ENCODE measurements around the gene EIF3D.
"Not testable (repeated sequence)": the region's sequence is repeated elsewhere in the genome, so short reads cannot be mapped to it uniquely, and the experiment has no call there.

EIF3D gene

GRCh38 chr22:36549033-36549432 is 20.1 kb upstream of the EIF3D start:
- DNase-seq = no peak

- no peak for DNase-seq
Measured at GRCh38 chr22:36548606-36549005, 19.6 kb upstream of the EIF3D start.

GRCh38 chr22:36546932-36547331 is 18.0 kb upstream of the EIF3D start:
- peak; percentile 9 for DNase-seq

GRCh38 chr22:36546092-36546804 is 17.3 kb upstream of the EIF3D start:
- peak; percentile 64 for DNase-seq

- DNase-seq = no peak
Measured at GRCh38 chr22:36544107-36544620, 15.2 kb upstream of the EIF3D start.

GRCh38 chr22:36541831-36542411 is 13.0 kb upstream of the EIF3D start:
- peak; percentile 70 for DNase-seq

GRCh38 chr22:36540867-36541642 is 12.1 kb upstream of the EIF3D start:
- no peak for DNase-seq

- DNase-seq = no peak
Measured at GRCh38 chr22:36538529-36538928, 9.6 kb upstream of the EIF3D start.

- no peak for DNase-seq
Measured at GRCh38 chr22:36536717-36537116, 7.8 kb upstream of the EIF3D start.

GRCh38 chr22:36533320-36533719 is 4.4 kb upstream of the EIF3D start:
- not testable (repeated sequence) for DNase-seq

- no peak for DNase-seq
Measured at GRCh38 chr22:36532466-36532865, 3.5 kb upstream of the EIF3D start.

GRCh38 chr22:36528341-36528740 is 625 bp downstream of the EIF3D start:
- DNase-seq = peak; percentile 29

- no peak for DNase-seq
Measured at GRCh38 chr22:36522662-36523061, 6.3 kb downstream of the EIF3D start.

- no peak for DNase-seq
Measured at GRCh38 chr22:36520423-36520822, 8.5 kb downstream of the EIF3D start.

- not testable (repeated sequence) for DNase-seq
Measured at GRCh38 chr22:36519906-36520305, 9.1 kb downstream of the EIF3D start.

- DNase-seq = no peak
Measured at GRCh38 chr22:36514766-36515165, 14.2 kb downstream of the EIF3D start.

GRCh38 chr22:36512991-36513390 is 16.0 kb downstream of the EIF3D start:
- DNase-seq = no peak

GRCh38 chr22:36512333-36512732 is 16.6 kb downstream of the EIF3D start:
- DNase-seq = no peak

GRCh38 chr22:36510966-36511881 is 17.7 kb downstream of the EIF3D start:
- DNase-seq = peak; percentile 53

GRCh38 chr22:36510384-36510783 is 18.6 kb downstream of the EIF3D start:
- no peak for DNase-seq

- no peak for DNase-seq
Measured at GRCh38 chr22:36507518-36508010, 21.4 kb downstream of the EIF3D start.

Measured in activated CD4-positive, alpha-beta T cell treated with anti-CD3 and anti-CD28 coated beads for 48 hours (primary cell).